H1 (cell line): ENCODE data around the gene GJB3. TPM values are rescaled to one million over a fixed set of nuclear protein-coding genes. Genes with fewer than 3 reads are reported as not detected.

Source experiments
- ASH2L ChIP-seq: fragments of 200-600, 300-600 bp; sonication (generic); IDR thresholded peaks from one replicate; pipeline ENCODE4 v1.7.1; 2017; ENCODE audit warnings: low read length
- CTCF ChIP-seq, 3 experiments: IDR thresholded peaks; 1 replicate in 2 of 3; 2 replicates in 1 of 3; pipeline versions ENCODE4 v1.5.1 to v1.6.1; 2011; ENCODE audit warnings: low read length in 3 of 3, mild to moderate bottlenecking in 3 of 3, inconsistent platforms in 2 of 3, low read depth in 1 of 3, moderate library complexity in 1 of 3; ENCODE audit not compliant: insufficient read depth in 1 of 3; ENCODE audit errors: control extremely low read depth in 1 of 3
- JUN ChIP-seq: IDR thresholded peaks from 2 replicates; pipeline ENCODE4 v1.6.1; 2011; ENCODE audit warnings: low read depth, mild to moderate bottlenecking, improper control_type of control experiment, low read length
- KDM1A ChIP-seq: fragments of 200-600, 300-600 bp; sonication (generic); IDR thresholded peaks from 2 replicates; pipeline ENCODE4 v1.7.1; 2016; ENCODE audit warnings: mild to moderate bottlenecking, low read length, borderline replicate concordance
- POLR2A ChIP-seq, 2 experiments: IDR thresholded peaks; 1 replicate in 1 of 2; 2 replicates in 1 of 2; pipeline ENCODE4 v1.6.1; 2011; ENCODE audit warnings: low read depth in 2 of 2, low read length in 2 of 2, mild to moderate bottlenecking in 2 of 2; ENCODE audit errors: control extremely low read depth in 1 of 2
- POLR2AphosphoS5 ChIP-seq: IDR thresholded peaks from 2 replicates; pipeline ENCODE4 v1.6.1; 2011; ENCODE audit warnings: low read depth, low read length
- polyA plus RNA-seq, 7 experiments: library from polyadenylated mRNA; depleted of rRNA in 3 of 7; stranded (reverse) in 5 of 7; unstranded in 2 of 7; fragments of >200 nt in 5 of 7; fragments of 200-250 nt in 2 of 7; gene quantifications; 1 replicate in 5 of 7; 2 replicates in 1 of 7; 4 replicates in 1 of 7; pipeline versions ENCODE4 v1.2.1 to v1.2.3, GENCODE V29; 2011 to 2013; ENCODE audit warnings: missing spikeins in 2 of 7, mixed read lengths in 2 of 7
- total RNA-seq: library from RNA; stranded (reverse); fragmentation: NEBNext Ultra II Directional; extraction: Animal tissue kit (Norgen Biotek cat#: 25700); gene quantifications from 2 replicates; pipeline ENCODE4 v1.2.1, GENCODE V29; 2021
- TF ChIP-seq, protein P1 (sequence below): IDR thresholded peaks from 2 replicates; pipeline ENCODE4 v1.6.1; 2012; ENCODE audit warnings: inconsistent platforms

The GJB3 gene
- total and polyA plus RNA-seq, 2 of the 8 experiments (the other 6 are each of a cell fraction or from before 2014, with no cell fraction given) = 0.93 to 1.6 TPM

DNA sequence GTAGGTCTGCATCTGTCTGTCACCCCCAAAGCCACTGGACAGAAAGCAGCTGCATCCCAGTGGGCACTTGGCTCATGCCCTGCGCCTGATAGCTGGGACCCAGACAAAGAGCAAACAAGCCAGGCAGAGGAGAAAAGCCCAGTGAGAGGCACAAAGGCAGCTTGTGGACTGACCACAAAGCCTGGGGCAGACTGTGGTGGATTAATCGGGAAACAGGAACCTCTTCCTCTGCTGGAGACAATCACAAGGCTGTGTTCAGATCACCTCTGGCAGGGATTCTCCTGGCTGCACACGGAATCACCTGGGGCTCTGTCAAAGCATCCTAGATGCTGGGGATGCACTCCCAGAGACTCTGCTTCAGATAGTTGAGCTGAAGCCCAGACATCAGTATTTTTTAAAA, 41.4 kb upstream of the GJB3 start (continued):
- no peak for TF ChIP-seq POLR2AphosphoS5
- TF ChIP-seq, protein P1, sequence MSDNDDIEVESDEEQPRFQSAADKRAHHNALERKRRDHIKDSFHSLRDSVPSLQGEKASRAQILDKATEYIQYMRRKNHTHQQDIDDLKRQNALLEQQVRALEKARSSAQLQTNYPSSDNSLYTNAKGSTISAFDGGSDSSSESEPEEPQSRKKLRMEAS = no peak
- no peak for TF ChIP-seq POLR2A (IDR thresholded peaks at IDR 0.05; ENCODE audit: control extremely low read depth in 1 of 2, low read depth in 2 of 2, low read length in 2 of 2)
- no peak for TF ChIP-seq ASH2L
- no peak for TF ChIP-seq JUN
- no peak for TF ChIP-seq CTCF (IDR thresholded peaks at IDR 0.05; ENCODE audit: control extremely low read depth in 1 of 3, insufficient read depth in 1 of 3, low read depth in 1 of 3, low read length in 3 of 3)
- no peak for TF ChIP-seq KDM1A
